GM19397 (cell line): ENCODE measurements around the gene PIGS.

Experiments used
- ATAC-seq: cut with Tn5 transposase; IDR thresholded peaks from one replicate; pipeline ENCODE4 v1.9.1; 2021; ENCODE audit warnings: mild to moderate bottlenecking, moderate library complexity; ENCODE audit not compliant: unreplicated experiment

Gene PIGS

DNA sequence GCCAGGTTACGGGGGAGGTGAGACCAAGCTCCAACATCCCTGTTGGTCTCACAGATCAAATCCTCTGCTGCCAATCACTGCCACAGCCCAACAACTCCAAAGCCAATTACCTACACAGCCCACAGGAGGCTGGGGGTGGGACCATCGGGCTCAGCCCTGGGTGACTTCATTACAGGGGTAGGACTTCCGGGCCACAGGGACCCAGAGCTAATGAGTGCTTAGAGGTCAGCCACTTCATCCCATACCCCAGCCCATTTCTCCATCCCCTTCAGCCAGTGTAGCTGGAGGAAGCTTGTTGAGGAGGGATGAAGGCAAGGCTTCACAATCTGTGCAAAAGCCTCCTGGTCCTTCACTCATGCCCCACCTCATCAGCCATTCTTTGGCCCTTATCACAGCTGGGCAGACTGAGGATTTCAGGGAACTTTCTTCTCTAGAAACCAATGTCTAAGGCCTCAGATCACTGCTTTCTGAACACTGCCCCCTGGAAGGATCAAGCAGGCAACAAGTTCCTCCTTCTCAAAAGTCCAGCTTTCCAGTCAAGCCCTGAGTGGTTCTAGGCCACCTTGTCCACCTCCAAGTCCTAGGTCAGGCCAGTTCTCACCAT is 59.4 kb downstream of the PIGS start:
- ATAC-seq = no peak

DNA sequence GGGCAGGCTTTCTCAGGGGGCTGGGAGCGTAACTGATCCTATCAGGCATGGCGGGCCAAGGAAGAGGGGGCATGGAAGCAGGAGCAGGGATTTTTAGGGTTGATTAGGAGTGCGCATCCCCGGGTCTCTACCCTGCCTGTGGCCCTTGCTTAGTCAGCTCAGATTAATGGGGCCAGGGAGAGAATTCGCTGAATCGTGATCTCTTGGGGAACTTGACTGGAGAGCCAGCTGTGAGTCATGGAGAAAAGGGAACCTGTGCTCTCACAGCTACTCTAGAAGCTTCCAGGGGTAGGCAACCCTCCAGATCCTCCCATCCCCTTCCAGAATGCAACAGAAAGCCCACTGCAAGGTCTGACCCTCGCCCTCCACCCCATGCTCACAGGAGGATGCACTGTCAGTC is 61.5 kb downstream of the PIGS start:
- no peak for ATAC-seq

- no peak for ATAC-seq
Measured at GRCh38 chr17:28508211-28508724, 63.1 kb downstream of the PIGS start.

DNA sequence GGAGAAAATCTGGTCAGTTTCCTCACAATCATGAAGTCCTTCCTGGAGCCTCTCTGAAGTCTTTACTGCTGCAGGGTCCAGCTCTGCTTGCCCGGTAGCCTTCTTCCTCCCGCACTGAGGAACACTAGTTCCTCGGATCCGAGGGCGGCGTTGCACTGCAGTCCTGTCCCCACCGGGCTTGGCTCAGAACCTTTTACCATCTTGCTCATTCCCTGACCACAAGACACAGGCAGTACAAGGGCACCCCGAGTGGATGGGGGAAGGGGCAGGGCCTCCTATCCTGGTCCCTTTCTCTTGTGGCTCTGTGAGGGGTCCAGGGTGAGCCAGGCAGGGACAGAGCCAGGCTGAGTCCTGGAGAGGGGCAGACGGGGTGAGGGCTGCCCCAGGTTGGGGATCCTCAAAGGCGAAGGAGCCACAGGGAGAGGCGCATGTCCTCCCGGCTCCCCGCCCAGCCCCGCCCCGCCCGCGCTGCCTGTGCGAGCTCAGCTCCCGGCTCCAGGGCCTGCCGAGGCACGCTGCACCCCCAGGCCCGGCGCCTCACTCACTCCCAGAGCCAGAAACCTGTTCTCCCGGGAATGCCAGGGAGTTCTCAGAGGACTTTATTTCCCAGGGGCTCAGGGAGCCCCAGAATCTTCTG is 63.6 kb downstream of the PIGS start:
- no peak for ATAC-seq

DNA sequence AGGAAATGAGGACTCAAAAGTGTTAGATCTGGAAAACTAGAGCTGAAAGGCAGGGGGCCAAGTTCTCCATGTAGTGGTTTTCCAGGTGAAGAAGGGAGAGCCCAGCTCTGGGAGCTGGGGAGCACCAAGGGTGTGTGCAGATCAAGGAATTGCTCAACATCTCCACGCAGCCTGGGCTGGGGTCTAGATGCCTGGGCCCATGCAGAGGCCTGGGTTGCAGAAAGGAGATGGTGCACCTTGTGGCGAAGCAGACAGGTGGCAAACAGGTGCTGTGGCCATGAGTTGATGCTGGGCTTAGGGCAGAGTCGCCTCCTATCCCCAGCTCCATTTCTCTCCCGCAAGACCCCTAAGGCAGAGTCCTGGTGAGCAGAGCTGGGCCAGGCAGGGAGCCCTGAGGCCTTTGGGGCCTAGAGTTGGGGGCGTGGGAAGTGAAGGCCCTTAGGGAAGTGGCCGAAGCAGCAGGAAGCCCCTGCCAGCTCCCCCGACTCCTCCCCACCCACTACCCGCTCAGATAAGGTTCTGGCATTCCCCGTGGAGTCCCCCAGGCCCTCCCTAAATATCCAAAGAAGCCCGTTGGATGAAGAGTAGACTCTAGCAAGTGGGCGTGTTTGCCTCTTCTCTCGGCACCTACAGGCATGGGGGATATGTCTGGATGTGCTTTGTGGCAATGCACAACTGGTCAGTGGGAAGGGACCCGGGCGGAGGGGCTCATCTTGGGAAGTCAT is 64.4 kb downstream of the PIGS start:
- no peak for ATAC-seq

DNA sequence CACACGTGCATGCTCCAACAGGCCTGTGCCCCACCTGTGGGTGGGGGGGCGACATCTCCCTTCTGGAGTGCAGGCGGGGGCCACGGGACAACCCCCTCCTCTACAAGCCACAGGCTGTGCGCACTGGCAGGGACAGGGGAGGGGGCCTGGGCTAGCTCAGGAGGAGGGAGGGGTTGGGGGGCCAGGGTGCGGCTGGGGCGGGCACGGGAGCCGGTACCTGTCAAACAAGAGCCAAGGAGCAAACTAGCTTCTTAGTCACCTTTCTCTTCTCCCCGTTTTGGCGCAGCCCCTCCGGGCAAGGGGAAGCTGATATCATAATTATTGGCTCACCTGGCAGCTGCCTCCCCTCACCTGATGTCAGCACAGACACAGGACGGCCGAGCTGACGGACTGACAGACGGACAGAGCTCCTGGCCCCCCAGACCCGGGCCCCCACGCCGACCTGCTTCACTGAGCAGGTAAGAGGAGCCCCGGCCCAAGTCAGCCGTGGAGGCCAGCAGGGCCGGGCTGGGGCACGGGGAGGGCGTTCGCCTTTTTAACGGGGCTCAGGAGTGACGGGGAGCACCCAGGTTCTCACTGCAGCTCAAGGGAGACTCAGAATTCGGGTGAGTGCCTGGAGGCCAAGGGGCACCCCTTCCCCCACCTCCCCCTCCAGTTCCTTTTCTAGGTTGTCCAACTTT is 65.2 kb downstream of the PIGS start, which contains the start of gene FOXN1:
Gene FOXN1, plus strand, starts transcription at position 363 of the 680 bp plus-strand sequence. CDS start 17,622 bp downstream, outside the sequence.
- no peak for ATAC-seq

DNA sequence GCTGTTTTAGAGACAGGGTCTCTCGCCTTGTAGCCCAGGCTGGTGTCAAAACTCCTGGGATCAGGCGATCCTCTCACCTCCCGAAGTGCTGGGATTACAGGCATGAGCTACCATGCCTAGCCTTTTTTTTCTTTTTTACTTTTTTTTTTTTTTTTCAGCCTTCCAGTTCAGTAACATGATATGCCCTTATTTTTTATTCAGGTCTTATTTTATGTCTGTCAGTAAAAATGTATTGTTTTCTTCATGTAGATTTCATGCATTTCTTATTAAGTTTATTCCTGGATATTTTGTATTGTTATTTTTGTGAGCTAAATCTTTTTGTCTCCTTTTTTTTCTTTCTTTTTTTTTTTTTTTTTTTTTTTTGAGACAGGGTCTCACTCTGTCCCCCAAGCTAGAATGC is 67.9 kb downstream of the PIGS start:
- ATAC-seq = no peak
